Esophagus (tissue), 2 donors: ENCODE results near the gene HNRNPH2. TPM values are rescaled to one million over a fixed set of nuclear protein-coding genes. Genes with fewer than 3 reads are reported as not detected.

ENCODE experiments used
- H3K27ac ChIP-seq, 2 donors: one replicate each; pipeline ENCODE4 v1.5.1; 2013; ENCODE audit warnings: low read depth in 2 of 2, mild to moderate bottlenecking in 2 of 2, inconsistent platforms in 1 of 2, low read length in 1 of 2, moderate library complexity in 1 of 2
- H3K27me3 ChIP-seq, 2 donors: one replicate each; pipeline ENCODE4 v1.6.1; 2013; ENCODE audit warnings: low read length in 2 of 2, control low read depth in 1 of 2, mild to moderate bottlenecking in 1 of 2; ENCODE audit not compliant: insufficient read depth in 2 of 2, control insufficient read depth in 1 of 2
- H3K36me3 ChIP-seq, 2 donors: one replicate each; pipeline ENCODE4 v1.6.1; 2013; ENCODE audit warnings: low read length in 1 of 2; ENCODE audit not compliant: control insufficient read depth in 2 of 2, insufficient read depth in 2 of 2
- H3K4me1 ChIP-seq, 2 donors: one replicate each; pipeline ENCODE4 v1.6.1; 2013; ENCODE audit warnings: low read length in 1 of 2; ENCODE audit not compliant: control insufficient read depth in 2 of 2, insufficient read depth in 2 of 2
- H3K4me3 ChIP-seq, 2 donors: one replicate each; pipeline ENCODE4 v1.5.1; 2013; ENCODE audit warnings: low read length in 2 of 2, mild to moderate bottlenecking in 2 of 2, low read depth in 1 of 2, moderate library complexity in 1 of 2
- H3K9me3 ChIP-seq, 2 donors: one replicate each; pipeline ENCODE4 v1.6.1; 2013; ENCODE audit warnings: mild to moderate bottlenecking in 2 of 2, low read depth in 1 of 2, low read length in 1 of 2, moderate library complexity in 1 of 2; ENCODE audit not compliant: control insufficient read depth in 2 of 2, insufficient read depth in 1 of 2
- WGBS, 2 donors: extraction: QIAGEN DNeasy Blood & Tissue Kit; methylation state at CpG; one replicate each; pipeline ENCODE4 v1.1.7; 2013; 5-methylcytosine and 5-hydroxymethylcytosine counted together
- polyA plus RNA-seq, 2 donors: library from polyadenylated mRNA; stranded (reverse); fragments of 200-250 nt; gene quantifications; one replicate each; pipeline ENCODE4 v1.2.3, GENCODE V29; 2013
- donor health status: healthy with polysubstance abuse.
- donor health status: Bipolar disorder and iron deficiency.

Gene HNRNPH2
- polyA plus RNA-seq, 2 donors, result 31.5 to 51.5 TPM

GRCh38 chrX:101442085-101442484, 34.1 kb downstream of the HNRNPH2 start:
- Histone ChIP-seq H3K9me3 (no peaks in the 10 kb centered on the region), H3K36me3 (peaks cover 0 to 5% of the 10 kb centered on the region in 2 donors), H3K27me3 (no peaks in the 10 kb centered on the region), H3K4me1 (no peaks in the 10 kb centered on the region), H3K4me3 (no peak overlapping the region), H3K27ac (no peak overlapping the region)
- 82 to 86% methylated on average over 2 of the region's 2 CpGs for WGBS, 2 donors

DNA sequence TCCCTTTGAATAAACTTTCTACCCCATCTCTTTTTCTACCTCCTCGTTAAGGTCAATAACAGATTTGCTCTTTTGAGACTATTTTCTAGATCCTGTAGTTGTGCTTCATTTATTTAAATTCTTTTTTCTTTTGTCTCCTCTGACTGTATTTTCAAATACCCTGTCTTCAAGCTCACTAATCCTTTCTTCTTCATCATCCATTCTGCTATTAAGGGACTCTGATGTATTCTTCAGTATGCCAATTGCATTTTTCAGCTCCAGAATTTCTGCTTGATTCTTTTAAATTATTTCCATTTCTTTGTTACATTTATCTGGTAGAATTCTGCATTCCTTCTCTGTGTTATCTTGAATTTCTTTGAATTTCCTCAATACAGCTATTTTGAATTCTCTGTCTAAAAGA, 41.3 kb downstream of the HNRNPH2 start:
- WGBS, 2 donors, result 89 to 100% methylated on average over 1 of the region's 1 CpG

GRCh38 chrX:101450085-101450484, 42.1 kb downstream of the HNRNPH2 start:
- no peaks in the 10 kb centered on the region for H3K4me1 ChIP-seq
- H3K4me3 ChIP-seq, result no peak overlapping the region
- WGBS, 2 donors, result 69 to 92% methylated on average over 2 of the region's 2 CpGs
- no peaks in the 10 kb centered on the region for H3K9me3 ChIP-seq
- no peak overlapping the region for H3K27ac ChIP-seq
- no peaks in the 10 kb centered on the region for H3K27me3 ChIP-seq
- no peaks in the 10 kb centered on the region for H3K36me3 ChIP-seq

More for the DNA sequence above, 41.3 kb downstream of the HNRNPH2 start:
- no peak overlapping the region for H3K27ac ChIP-seq
- H3K27me3 ChIP-seq, result no peaks in the 10 kb centered on the region
- no peak overlapping the region for H3K4me3 ChIP-seq
- H3K4me1 ChIP-seq, result no peaks in the 10 kb centered on the region
- no peaks in the 10 kb centered on the region for H3K9me3 ChIP-seq
- no peaks in the 10 kb centered on the region for H3K36me3 ChIP-seq

GRCh38 chrX:101450961-101451360, 42.9 kb downstream of the HNRNPH2 start:
- 52 to 80% methylated on average over 2 of the region's 2 CpGs for WGBS, 2 donors
- no peaks in the 10 kb centered on the region for H3K27me3 ChIP-seq
- H3K4me1 ChIP-seq, result no peaks in the 10 kb centered on the region
- H3K36me3 ChIP-seq, result no peaks in the 10 kb centered on the region
- no peak overlapping the region for H3K27ac ChIP-seq
- no peaks in the 10 kb centered on the region for H3K9me3 ChIP-seq
- H3K4me3 ChIP-seq, result no peak overlapping the region

GRCh38 chrX:101452056-101452455, 44.0 kb downstream of the HNRNPH2 start:
- H3K9me3 ChIP-seq, result no peaks in the 10 kb centered on the region
- no peaks in the 10 kb centered on the region for H3K36me3 ChIP-seq
- 70 to 71% methylated on average over 3 of the region's 3 CpGs for WGBS, 2 donors
- no peaks in the 10 kb centered on the region for H3K27me3 ChIP-seq
- H3K27ac ChIP-seq, result no peak overlapping the region
- H3K4me3 ChIP-seq, result no peak overlapping the region
- H3K4me1 ChIP-seq, result no peaks in the 10 kb centered on the region

- no peak overlapping the region for H3K4me3 ChIP-seq
- H3K27ac ChIP-seq, result no peak overlapping the region
- 68 to 81% methylated on average over 1 of the region's 1 CpG for WGBS, 2 donors
- no peaks in the 10 kb centered on the region for H3K4me1 ChIP-seq
- no peaks in the 10 kb centered on the region for H3K9me3 ChIP-seq
- no peaks in the 10 kb centered on the region for H3K36me3 ChIP-seq
- no peaks in the 10 kb centered on the region for H3K27me3 ChIP-seq
Measured at GRCh38 chrX:101460669-101461068, 52.6 kb downstream of the HNRNPH2 start.

- Histone ChIP-seq H3K4me3 (no peak overlapping the region), H3K9me3 (no peaks in the 10 kb centered on the region), H3K27me3 (no peaks in the 10 kb centered on the region), H3K27ac (no peak overlapping the region), H3K4me1 (no peaks in the 10 kb centered on the region), H3K36me3 (no peaks in the 10 kb centered on the region)
- 64 to 88% methylated on average over 3 of the region's 3 CpGs for WGBS, 2 donors
Measured at GRCh38 chrX:101462892-101463291, 54.9 kb downstream of the HNRNPH2 start.

Other genes starting within 250 kb of the HNRNPH2 start
- under 1 TPM; 0.06 TPM for gene DRP2, start 188.4 kb upstream of the HNRNPH2 start, polyA plus RNA-seq
- under 1 TPM; 0.07 to 0.14 TPM for gene TAF7L, start 116.9 kb upstream of the HNRNPH2 start, polyA plus RNA-seq
- 1 to 10 TPM; 4.3 to 9.8 TPM for gene TIMM8A, start 59.5 kb upstream of the HNRNPH2 start, polyA plus RNA-seq
- gene BTK, start 22.0 kb upstream of the HNRNPH2 start, polyA plus RNA-seq, result 1 to 10 TPM in 1 of 2 donors, under 1 TPM in 1; 0.55 to 1.1 TPM
- gene RPL36A, start 17.2 kb upstream of the HNRNPH2 start, polyA plus RNA-seq, result 1,000 to 10,000 TPM; 2,702 to 2,895 TPM
- gene GLA, start 297 bp upstream of the HNRNPH2 start, polyA plus RNA-seq, result 10 to 100 TPM; 16.7 to 19.8 TPM
- gene ARMCX4, start 77.2 kb downstream of the HNRNPH2 start, polyA plus RNA-seq, result 1 to 10 TPM; 3.3 to 8.4 TPM
- 1 to 10 TPM; 4.0 to 5.5 TPM for gene ARMCX1, start 142.3 kb downstream of the HNRNPH2 start, polyA plus RNA-seq
- 10 to 100 TPM; 11.9 to 27.3 TPM for gene ARMCX6, start 209.8 kb downstream of the HNRNPH2 start, polyA plus RNA-seq
- 1 to 10 TPM; 7.1 to 7.4 TPM for gene ARMCX3, start 214.9 kb downstream of the HNRNPH2 start, polyA plus RNA-seq